ENCODE results near the gene SLC35F1. TPM values are rescaled to one million over a fixed set of nuclear protein-coding genes. Genes with fewer than 3 reads are reported as not detected.

The SLC35F1 gene
- total and polyA plus RNA-seq, 4 donors, result 0.01 to 0.09 (median 0.08) TPM; not detected in 1

GRCh38 chr6:118288355-118289124 lies 381.5 kb downstream of the SLC35F1 start:
- Histone ChIP-seq H3K9me3 (ENCODE audit: control insufficient read depth in 4 of 4, low read length in 3 of 4) (no peaks in the 10 kb centered on the region), H3K27me3 (ENCODE audit: control insufficient read depth in 4 of 4, insufficient read depth in 4 of 4, low read length in 3 of 4) (no peaks in the 10 kb centered on the region), H3K4me1 (ENCODE audit: control insufficient read depth in 4 of 4, insufficient read depth in 4 of 4, low read length in 3 of 4) (no peaks in the 10 kb centered on the region), H3K36me3 (ENCODE audit: control insufficient read depth in 4 of 4, insufficient read depth in 3 of 4, low read depth in 1 of 4, low read length in 3 of 4) (no peaks in the 10 kb centered on the region), H3K9ac (ENCODE audit: low read depth in 1 of 2, low read length in 2 of 2) (no peak overlapping the region), H3K4me3 (ENCODE audit: low read depth in 1 of 3, low read length in 3 of 3) (no peak overlapping the region), H3K27ac (ENCODE audit: low read depth in 1 of 2, low read length in 2 of 2) (no peak overlapping the region)
- DNase-seq (ENCODE audit: low spot score), result no peak
- WGBS, result 61% methylated on average over 2 of the region's 2 CpGs
- TF ChIP-seq ZBTB33 (IDR thresholded peaks at IDR 0.05), result no peak
- no peak for TF ChIP-seq REST (IDR thresholded peaks at IDR 0.05)
- no peak for TF ChIP-seq FOXA1 (IDR thresholded peaks at IDR 0.05)
- no peak for TF ChIP-seq ATF3 (IDR thresholded peaks at IDR 0.05)
- TF ChIP-seq SP1 (IDR thresholded peaks at IDR 0.05), result no peak
- no peak for TF ChIP-seq FOXA2 (IDR thresholded peaks at IDR 0.05)
- TF ChIP-seq GABPA (IDR thresholded peaks at IDR 0.05 in 1 of 2, conservative IDR thresholded peaks at IDR 0.05 in 1 of 2), result no peak
- no peak for TF ChIP-seq EGR1 (IDR thresholded peaks at IDR 0.05; ENCODE audit: low read depth in 2 of 2)
- TF ChIP-seq HNF4G (IDR thresholded peaks at IDR 0.05), result no peak
- no peak for TF ChIP-seq RAD21 (IDR thresholded peaks at IDR 0.05)
- no peak for TF ChIP-seq JUND (IDR thresholded peaks at IDR 0.05)
- no peak for TF ChIP-seq CTCF (IDR thresholded peaks at IDR 0.05; ENCODE audit: low read depth, low read length, missing input control)
- TF ChIP-seq RXRA (IDR thresholded peaks at IDR 0.05), result no peak
- no peak for TF ChIP-seq MAX (IDR thresholded peaks at IDR 0.05)
- no peak for TF ChIP-seq TAF1 (conservative IDR thresholded peaks at IDR 0.05)
- TF ChIP-seq HNF4A (conservative IDR thresholded peaks at IDR 0.05), result no peak
- TF ChIP-seq YY1 (IDR thresholded peaks at IDR 0.05), result no peak
- no peak for TF ChIP-seq NR2F2 (IDR thresholded peaks at IDR 0.05)

Data from liver (tissue), 9 donors.